ENCODE measurements around the gene PCDHGA2.
A peak's percentile ranks its signal among the peaks of the same experiment; 100 is the strongest.
"Not testable (repeated sequence)": the region's sequence is repeated elsewhere in the genome, so short reads cannot be mapped to it uniquely, and the experiment has no call there.

Gene PCDHGA2

GRCh38 chr5:141326088-141326854 lies 12.3 kb upstream of the PCDHGA2 start:
- peak in 1 of 2 experiments; percentile 67 for DNase-seq (ENCODE audit: low read depth in 1 of 2, low spot score in 1 of 2)
- no peaks in the 10 kb centered on the region for H3K27me3 ChIP-seq (ENCODE audit: insufficient read depth, poor library complexity, severe bottlenecking)
- TF ChIP-seq POLR2AphosphoS5 (IDR thresholded peaks at IDR 0.05; ENCODE audit: low read depth) (no peak), GABPA (IDR thresholded peaks at IDR 0.05; ENCODE audit: low read depth) (no peak), SPI1 (IDR thresholded peaks at IDR 0.05; ENCODE audit: borderline replicate concordance, low read depth) (no peak), CTCF (IDR thresholded peaks at IDR 0.05; ENCODE audit: insufficient read depth, low read length) (peak; percentile 15)
- TF ChIP-seq, protein P1, sequence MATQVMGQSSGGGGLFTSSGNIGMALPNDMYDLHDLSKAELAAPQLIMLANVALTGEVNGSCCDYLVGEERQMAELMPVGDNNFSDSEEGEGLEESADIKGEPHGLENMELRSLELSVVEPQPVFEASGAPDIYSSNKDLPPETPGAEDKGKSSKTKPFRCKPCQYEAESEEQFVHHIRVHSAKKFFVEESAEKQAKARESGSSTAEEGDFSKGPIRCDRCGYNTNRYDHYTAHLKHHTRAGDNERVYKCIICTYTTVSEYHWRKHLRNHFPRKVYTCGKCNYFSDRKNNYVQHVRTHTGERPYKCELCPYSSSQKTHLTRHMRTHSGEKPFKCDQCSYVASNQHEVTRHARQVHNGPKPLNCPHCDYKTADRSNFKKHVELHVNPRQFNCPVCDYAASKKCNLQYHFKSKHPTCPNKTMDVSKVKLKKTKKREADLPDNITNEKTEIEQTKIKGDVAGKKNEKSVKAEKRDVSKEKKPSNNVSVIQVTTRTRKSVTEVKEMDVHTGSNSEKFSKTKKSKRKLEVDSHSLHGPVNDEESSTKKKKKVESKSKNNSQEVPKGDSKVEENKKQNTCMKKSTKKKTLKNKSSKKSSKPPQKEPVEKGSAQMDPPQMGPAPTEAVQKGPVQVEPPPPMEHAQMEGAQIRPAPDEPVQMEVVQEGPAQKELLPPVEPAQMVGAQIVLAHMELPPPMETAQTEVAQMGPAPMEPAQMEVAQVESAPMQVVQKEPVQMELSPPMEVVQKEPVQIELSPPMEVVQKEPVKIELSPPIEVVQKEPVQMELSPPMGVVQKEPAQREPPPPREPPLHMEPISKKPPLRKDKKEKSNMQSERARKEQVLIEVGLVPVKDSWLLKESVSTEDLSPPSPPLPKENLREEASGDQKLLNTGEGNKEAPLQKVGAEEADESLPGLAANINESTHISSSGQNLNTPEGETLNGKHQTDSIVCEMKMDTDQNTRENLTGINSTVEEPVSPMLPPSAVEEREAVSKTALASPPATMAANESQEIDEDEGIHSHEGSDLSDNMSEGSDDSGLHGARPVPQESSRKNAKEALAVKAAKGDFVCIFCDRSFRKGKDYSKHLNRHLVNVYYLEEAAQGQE (IDR thresholded peaks at IDR 0.05; ENCODE audit: insufficient replicate concordance, low read depth) = no peak
- H3K27ac ChIP-seq (replicated peaks) = no peak overlapping the region
- H3K4me3 ChIP-seq (replicated peaks; ENCODE audit: insufficient read depth, low read length) = peak overlapping the region; percentile 21; the same call in 1 of the 2 replicates

- no peaks in the 10 kb centered on the region for H3K27me3 ChIP-seq (ENCODE audit: insufficient read depth, poor library complexity, severe bottlenecking)
Observed at GRCh38 chr5:141328231-141328630, 10.3 kb upstream of the PCDHGA2 start.

DNA sequence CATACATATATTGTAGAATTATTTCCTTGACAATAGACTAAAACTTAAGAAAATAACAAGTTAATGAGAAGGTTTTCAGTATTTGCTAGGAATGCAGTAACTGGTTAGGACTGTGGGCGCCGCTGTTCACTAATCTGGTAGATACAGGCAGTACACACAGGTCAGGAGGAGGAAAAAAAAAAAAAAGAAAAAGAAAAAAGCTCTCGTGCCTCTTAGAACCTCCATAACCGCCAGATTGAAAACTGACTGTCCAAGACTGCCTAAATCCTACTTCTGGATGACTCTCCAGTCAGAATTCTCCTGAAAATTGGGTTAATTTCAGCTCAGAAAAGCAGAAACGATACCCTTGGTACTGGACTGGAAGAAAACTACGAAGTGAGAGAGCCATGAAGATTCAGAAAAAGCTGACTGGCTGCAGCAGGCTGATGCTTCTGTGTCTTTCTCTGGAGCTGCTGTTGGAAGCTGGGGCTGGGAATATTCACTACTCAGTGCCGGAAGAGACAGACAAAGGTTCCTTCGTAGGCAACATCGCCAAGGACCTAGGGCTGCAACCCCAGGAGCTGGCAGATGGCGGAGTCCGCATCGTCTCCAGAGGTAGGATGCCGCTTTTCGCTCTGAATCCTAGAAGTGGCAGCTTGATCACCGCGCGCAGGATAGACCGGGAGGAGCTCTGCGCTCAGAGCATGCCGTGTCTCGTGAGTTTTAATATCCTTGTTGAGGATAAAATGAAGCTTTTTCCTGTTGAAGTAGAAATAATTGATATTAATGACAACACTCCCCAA lies 8.1 kb upstream of the PCDHGA2 start, which contains the start of gene PCDHGA1:
Gene PCDHGA1 (plus strand): TSS at position 216 of the 782 bp plus-strand sequence.
- DNase-seq (ENCODE audit: low read depth in 1 of 2, low spot score in 1 of 2) = no peak
- H3K4me3 ChIP-seq (replicated peaks; ENCODE audit: insufficient read depth, low read length) = no peak within 1 kb of the TSS
- no peaks in the 10 kb centered on the region for H3K27me3 ChIP-seq (ENCODE audit: insufficient read depth, poor library complexity, severe bottlenecking)
- TF ChIP-seq SPI1 (IDR thresholded peaks at IDR 0.05; ENCODE audit: borderline replicate concordance, low read depth) (no peak), GABPA (IDR thresholded peaks at IDR 0.05; ENCODE audit: low read depth) (no peak), POLR2AphosphoS5 (IDR thresholded peaks at IDR 0.05; ENCODE audit: low read depth) (no peak), CTCF (IDR thresholded peaks at IDR 0.05; ENCODE audit: insufficient read depth, low read length) (no peak)
- TF ChIP-seq, protein P1 (IDR thresholded peaks at IDR 0.05; ENCODE audit: insufficient replicate concordance, low read depth) = no peak
- H3K27ac ChIP-seq (replicated peaks) = no peak within 1 kb of the TSS

More at GRCh38 chr5:141328231-141328630, 10.3 kb upstream of the PCDHGA2 start:
- Histone ChIP-seq H3K27ac (replicated peaks) (no peak overlapping the region), H3K4me3 (replicated peaks; ENCODE audit: insufficient read depth, low read length) (no peak overlapping the region)
- DNase-seq (ENCODE audit: low read depth in 1 of 2, low spot score in 1 of 2) = no peak
- no peak for TF ChIP-seq CTCF (IDR thresholded peaks at IDR 0.05; ENCODE audit: insufficient read depth, low read length)
- TF ChIP-seq, protein P1 (IDR thresholded peaks at IDR 0.05; ENCODE audit: insufficient replicate concordance, low read depth) = no peak

DNA sequence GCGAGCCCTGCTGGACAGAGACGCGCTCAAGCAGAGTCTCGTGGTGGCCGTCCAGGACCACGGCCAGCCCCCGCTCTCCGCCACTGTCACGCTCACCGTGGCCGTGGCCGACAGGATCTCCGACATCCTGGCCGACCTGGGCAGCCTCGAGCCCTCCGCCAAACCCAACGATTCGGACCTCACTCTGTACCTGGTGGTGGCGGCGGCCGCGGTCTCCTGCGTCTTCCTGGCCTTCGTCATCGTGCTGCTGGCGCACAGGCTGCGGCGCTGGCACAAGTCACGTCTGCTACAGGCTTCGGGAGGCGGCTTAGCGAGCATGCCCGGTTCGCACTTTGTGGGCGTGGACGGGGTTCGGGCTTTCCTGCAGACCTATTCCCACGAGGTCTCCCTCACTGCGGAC lies 6.0 kb upstream of the PCDHGA2 start:
- not testable (repeated sequence) for H3K27ac ChIP-seq (replicated peaks); H3K4me3 ChIP-seq (replicated peaks; ENCODE audit: insufficient read depth, low read length); H3K27me3 ChIP-seq (ENCODE audit: insufficient read depth, poor library complexity, severe bottlenecking); DNase-seq (ENCODE audit: low read depth in 1 of 2, low spot score in 1 of 2)

- not testable (repeated sequence) for H3K27ac ChIP-seq (replicated peaks); H3K4me3 ChIP-seq (replicated peaks; ENCODE audit: insufficient read depth, low read length); H3K27me3 ChIP-seq (ENCODE audit: insufficient read depth, poor library complexity, severe bottlenecking); DNase-seq (ENCODE audit: low read depth in 1 of 2, low spot score in 1 of 2)
Observed at GRCh38 chr5:141340781-141341354, 2.3 kb downstream of the PCDHGA2 start.

Measured in HL-60 (cell line).